Kidney (tissue), 14 donors: Measurements from ENCODE around the gene FAAP100. TPM values are rescaled to one million over a fixed set of nuclear protein-coding genes. Genes with fewer than 3 reads are reported as not detected.

ENCODE experiments used
- DNase-seq, 5 donors: peaks; one replicate each; pipeline ENCODE4 v3.0.0-alpha.2; 2013 to 2020
- FAIRE-seq: peaks from 2 replicates; lab custom pipeline; 2012; peaks lifted over from hg19 to GRCh38; lab: Jason Lieb, UNC
- H3K27ac ChIP-seq, 2 donors: one replicate each; pipeline ENCODE4 v1.7.0; 2013; ENCODE audit warnings: low read depth in 2 of 2, low read length in 2 of 2, inconsistent platforms in 1 of 2
- H3K27me3 ChIP-seq: one replicate; pipeline ENCODE4 v1.7.1; 2013; ENCODE audit warnings: low read length, inconsistent platforms; ENCODE audit not compliant: control insufficient read depth, insufficient read depth
- H3K36me3 ChIP-seq, 3 donors: one replicate each; pipeline versions ENCODE4 v1.7.0 to v1.7.1; 2013; ENCODE audit warnings: low read length in 3 of 3, control low read depth in 1 of 3, inconsistent platforms in 1 of 3; ENCODE audit not compliant: insufficient read depth in 3 of 3, control insufficient read depth in 2 of 3
- H3K4me1 ChIP-seq, 3 donors: one replicate each; pipeline versions ENCODE4 v1.7.0 to v1.7.1; 2013; ENCODE audit warnings: low read length in 3 of 3, inconsistent platforms in 1 of 3, low read depth in 1 of 3; ENCODE audit not compliant: control insufficient read depth in 2 of 3, insufficient read depth in 2 of 3
- H3K4me3 ChIP-seq, 3 donors: one replicate each; pipeline versions ENCODE4 v1.7.0 to v1.8.1; 2013; ENCODE audit warnings: low read length in 3 of 3, control low read depth in 1 of 3, inconsistent platforms in 1 of 3
- H3K9ac ChIP-seq, 3 donors: one replicate each; pipeline versions ENCODE4 v1.7.0 to v1.7.1; 2013; ENCODE audit warnings: low read length in 3 of 3, control low read depth in 1 of 3, inconsistent platforms in 1 of 3
- H3K9me3 ChIP-seq, 3 donors: one replicate each; pipeline versions ENCODE4 v1.7.0 to v1.7.1; 2013; ENCODE audit warnings: low read length in 3 of 3, control low read depth in 1 of 3, inconsistent platforms in 1 of 3; ENCODE audit not compliant: control insufficient read depth in 2 of 3, insufficient read depth in 1 of 3
- CTCF ChIP-seq: IDR thresholded peaks from 3 replicates; pipeline ENCODE4 v1.5.1; 2012; ENCODE audit warnings: mild to moderate bottlenecking, moderate library complexity, borderline replicate concordance; ENCODE audit not compliant: insufficient read depth; ENCODE audit errors: extremely low read depth
- intact Hi-C: fragments of 100-400 bp; cut with DNase I; formaldehyde crosslinking; loops from one replicate; pipeline ENCODE4 v1.11.1; 2022
- polyA plus RNA-seq: library from polyadenylated mRNA; stranded (reverse); fragments of 350-450 nt; fragmentation: Illumina TruSeq; extraction: RNeasy Lipid Tissue Mini Kit (QIAGEN cat#74804); gene quantifications from one replicate; pipeline ENCODE4 v1.2.3, GENCODE V29; 2014; ENCODE audit warnings: low read depth, low replicate concordance; ENCODE audit not compliant: insufficient read depth
- total RNA-seq: library from RNA; stranded (reverse); fragmentation: NEBNext Ultra II Directional; extraction: Animal tissue kit (Norgen Biotek cat#: 25700); gene quantifications from one replicate; pipeline ENCODE4 v1.2.1, GENCODE V29; 2021
- donor health status: control.
- donor health status: control.
- donor health status: control.
- donor health status: control.
- donor health status: control.
- donor health status: DM: yes; HTN: yes; CAD: no.
- donor health status: Normal renal cell carcinoma (clear cell type).

Gene FAAP100
- total and polyA plus RNA-seq, 2 donors from 2014 or later: 13.2 to 28.6 TPM

- Histone ChIP-seq H3K4me1 (peaks cover 0 to 10% (median 0%) of the 10 kb centered on the region in 3 donors), H3K27ac (no peak overlapping the region), H3K36me3 (no peaks in the 10 kb centered on the region), H3K27me3 (peaks cover 9% of the 10 kb centered on the region), H3K4me3 (no peak overlapping the region), H3K9me3 (no peaks in the 10 kb centered on the region), H3K9ac (no peak overlapping the region)
- intact Hi-C loops: no loop called here
- FAIRE-seq (no peak), DNase-seq (peak in 4 of 5 donors; percentile 89 to 91 (median 90))
- peak; percentile 70 for TF ChIP-seq CTCF
Measured at GRCh38 chr17:81537343-81537855, 14.8 kb downstream of the FAAP100 start.

DNA sequence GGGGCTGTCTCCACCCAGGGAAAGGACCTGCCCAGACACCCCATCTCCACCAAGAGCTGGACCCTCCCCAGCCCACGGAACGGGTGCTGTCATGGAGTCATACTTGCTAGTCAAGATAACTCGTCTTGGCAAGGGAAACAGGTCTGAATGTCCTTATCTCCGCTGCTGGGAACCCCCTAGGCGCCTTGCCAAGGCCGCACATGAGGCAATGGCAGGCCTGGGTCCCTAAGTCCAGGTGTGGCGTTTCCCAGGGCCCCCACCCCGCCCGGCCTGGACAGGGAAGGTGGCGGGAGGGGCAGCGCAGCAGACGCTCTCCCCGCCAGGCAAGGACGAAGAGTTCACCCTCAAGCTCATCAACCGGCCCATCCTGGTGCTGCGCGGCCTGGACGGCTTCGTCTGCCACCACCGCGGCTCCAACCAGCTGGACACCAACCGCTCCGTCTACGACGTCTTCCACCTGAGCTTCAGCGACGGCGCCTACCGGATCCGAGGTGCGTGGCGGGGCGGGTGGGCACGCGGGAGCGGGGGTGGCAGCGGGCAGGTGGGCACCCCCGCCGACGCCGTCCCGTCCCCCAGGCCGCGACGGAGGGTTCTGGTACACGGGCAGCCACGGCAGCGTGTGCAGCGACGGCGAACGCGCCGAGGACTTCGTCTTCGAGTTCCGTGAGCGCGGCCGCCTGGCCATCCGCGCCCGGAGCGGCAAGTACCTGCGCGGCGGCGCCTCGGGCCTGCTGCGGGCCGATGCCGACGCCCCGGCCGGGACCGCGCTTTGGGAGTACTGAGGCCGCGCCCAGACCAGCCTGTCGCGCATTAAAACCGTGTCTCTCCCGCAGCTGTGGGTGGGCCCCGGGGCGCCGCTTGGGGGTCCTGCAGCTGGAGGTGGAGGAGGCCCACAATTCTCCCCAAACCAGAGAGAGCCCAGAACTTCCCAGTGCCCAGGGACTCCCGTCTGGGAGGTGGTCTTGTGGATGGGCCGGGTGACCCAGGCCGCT is 15.6 kb downstream of the FAAP100 start:
- peaks cover 9% of the 10 kb centered on the region for H3K27me3 ChIP-seq

DNA sequence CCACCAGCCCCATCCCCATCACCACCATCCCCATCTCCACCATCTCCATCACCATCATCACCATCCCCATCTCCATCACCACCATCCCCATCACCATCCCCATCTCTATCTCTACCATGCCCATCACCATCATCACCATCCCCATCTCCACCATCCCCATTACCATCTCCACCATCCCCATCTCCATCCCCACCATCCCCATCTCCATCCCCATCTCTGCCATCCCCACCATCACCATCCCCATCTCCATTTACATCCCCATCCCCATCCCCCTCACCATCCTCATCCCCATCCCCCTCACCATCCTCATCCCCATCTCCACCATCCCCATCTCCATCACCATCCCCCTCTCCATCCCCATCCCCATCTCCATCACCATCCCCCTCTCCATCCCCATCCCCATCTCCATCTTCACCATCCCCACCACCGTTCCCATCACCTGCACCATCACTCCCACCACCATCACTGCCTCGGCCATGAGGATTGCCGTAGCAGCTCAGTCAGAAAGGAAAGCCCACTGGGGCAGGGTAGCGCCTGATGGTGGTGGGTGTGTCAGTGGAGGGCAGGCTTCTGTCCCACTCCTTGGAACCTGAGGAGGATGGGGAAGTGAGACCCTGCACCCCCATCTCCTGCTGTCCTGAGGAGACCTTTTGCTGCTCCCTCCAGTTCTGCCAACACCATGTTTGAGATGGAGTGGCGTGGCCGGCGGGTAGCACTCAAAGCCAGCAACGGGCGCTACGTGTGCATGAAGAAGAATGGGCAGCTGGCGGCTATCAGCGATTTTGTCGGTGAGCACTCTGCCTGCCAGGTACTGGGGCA is 16.5 kb downstream of the FAAP100 start:
- intact Hi-C loops: no loop called here
- no peak overlapping the region for H3K27ac ChIP-seq
- H3K4me3 ChIP-seq: no peak overlapping the region

More for the DNA sequence above, 15.6 kb downstream of the FAAP100 start:
- Histone ChIP-seq H3K9ac (no peak overlapping the region), H3K36me3 (no peaks in the 10 kb centered on the region), H3K4me1 (peaks cover 0 to 10% (median 0%) of the 10 kb centered on the region in 3 donors), H3K27ac (no peak overlapping the region), H3K4me3 (no peak overlapping the region), H3K9me3 (no peaks in the 10 kb centered on the region)
- DNase-seq (peak in 1 of 5 donors; percentile 42), FAIRE-seq (no peak)
- TF ChIP-seq CTCF: no peak
- intact Hi-C loops: no loop called here

More for the DNA sequence above, 16.5 kb downstream of the FAAP100 start:
- TF ChIP-seq CTCF: no peak
- Histone ChIP-seq H3K4me1 (peaks cover 0 to 10% (median 0%) of the 10 kb centered on the region in 3 donors), H3K9me3 (no peaks in the 10 kb centered on the region), H3K36me3 (no peaks in the 10 kb centered on the region), H3K27me3 (peaks cover 9% of the 10 kb centered on the region), H3K9ac (no peak overlapping the region)
- DNase-seq (no peak), FAIRE-seq (no peak)
